PFSK-1 (cell line): ENCODE data around the gene XAB2.

ENCODE experiments used
- POLR2AphosphoS5 ChIP-seq: IDR thresholded peaks from 2 replicates; pipeline ENCODE4 v1.6.1; 2012; ENCODE audit warnings: low read depth, mild to moderate bottlenecking, control low read depth, low read length, moderate library complexity
- REST ChIP-seq, 2 experiments: IDR thresholded peaks; 2 replicates each; pipeline versions ENCODE4 v1.6.1 to v1.8.0; 2011 to 2012; ENCODE audit warnings: low read depth in 2 of 2, low read length in 2 of 2, control low read depth in 1 of 2, inconsistent platforms in 1 of 2, mild to moderate bottlenecking in 1 of 2, moderate library complexity in 1 of 2; ENCODE audit not compliant: insufficient read depth in 1 of 2
- SIN3A ChIP-seq: IDR thresholded peaks from 2 replicates; pipeline ENCODE4 v1.6.1; 2012; ENCODE audit warnings: mild to moderate bottlenecking, low read length, moderate library complexity, borderline replicate concordance; ENCODE audit not compliant: insufficient read depth
- TAF1 ChIP-seq: IDR thresholded peaks from 2 replicates; pipeline ENCODE4 v1.6.1; 2012; ENCODE audit warnings: low read length, control low read depth, borderline replicate concordance; ENCODE audit not compliant: insufficient read depth

DNA sequence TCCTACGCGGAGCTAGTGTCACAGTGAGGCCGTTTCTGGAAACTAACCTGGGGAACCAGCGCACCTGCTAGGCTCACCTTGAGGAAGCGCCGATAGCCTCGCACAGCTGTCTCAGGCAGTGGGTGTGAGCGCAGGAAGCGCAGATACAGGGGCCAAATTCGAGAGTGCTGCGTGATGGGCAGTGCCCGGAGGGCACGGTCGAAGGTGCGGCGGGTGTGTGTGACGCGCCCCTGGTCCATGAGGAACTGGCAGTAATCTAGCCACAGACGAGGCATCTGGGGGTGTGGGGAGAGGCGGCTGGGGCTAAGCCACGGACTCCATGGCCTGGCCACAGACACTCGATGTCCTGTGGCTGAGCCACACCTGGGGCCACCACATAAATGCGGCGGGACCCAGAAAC, 2.2 kb downstream of the XAB2 start:
- TF ChIP-seq TAF1 (no peak), POLR2AphosphoS5 (no peak), REST (IDR thresholded peaks at IDR 0.05; ENCODE audit: insufficient read depth in 1 of 2, low read depth in 2 of 2, low read length in 2 of 2) (no peak), SIN3A (no peak)
